Measurements from ENCODE around the gene ZBED3. TPM values are rescaled to one million over a fixed set of nuclear protein-coding genes. Genes with fewer than 3 reads are reported as not detected.

ZBED3 gene
- total and polyA plus RNA-seq, 2 donors (not counting 3 experiments of a cell fraction or from before 2014, with no cell fraction given): 11.8 to 15.9 TPM

GRCh38 chr5:77077829-77078176, 9.3 kb downstream of the ZBED3 start:
- CTCF ChIA-PET: interaction anchor here (0.8 to 2.7 kb wide), 23 partner anchors 9 to 973 kb away, joined by 3 to 82 read pairs (median 7); partner anchors contain the start of genes AGGF1, WDR41 and ZBED3

More at GRCh38 chr5:77077829-77078176, 9.3 kb downstream of the ZBED3 start:
- no peaks in the 10 kb centered on the region for H3K27me3 ChIP-seq (ENCODE audit: control insufficient read depth in 2 of 2, insufficient read depth in 2 of 2, low read length in 2 of 2)
- H3K4me2 ChIP-seq (ENCODE audit: insufficient read depth, low read length): peak overlapping the region; percentile 57
- H3K27ac ChIP-seq (ENCODE audit: insufficient read depth, low read depth, low read length): no peak overlapping the region
- no peaks in the 10 kb centered on the region for H4K20me1 ChIP-seq (replicated peaks; ENCODE audit: control insufficient read depth, extremely low read depth, insufficient read depth, low read length)
- no peaks in the 10 kb centered on the region for H3K9me3 ChIP-seq (replicated peaks; ENCODE audit: control insufficient read depth, insufficient read depth, low read length)
- no peaks in the 10 kb centered on the region for H3K9me1 ChIP-seq (replicated peaks; ENCODE audit: control insufficient read depth, extremely low read depth, insufficient read depth, low read length)
- dilution Hi-C loops (cut with MboI; ENCODE audit: extremely low pct_ligation_motif_present, low sequenced_read_pairs) (no loop called here), intact Hi-C loops (cut with micrococcal nuclease) (loop anchor here (1.0 to 2.0 kb wide), 6 partner anchors 8 to 477 kb away; partner anchors contain the start of genes AGGF1 and WDR41)
- DNase-seq (ENCODE audit: low read depth, low spot score) (no peak), FAIRE-seq (peak; percentile 67)
- peaks cover 3% of the 10 kb centered on the region for H3K4me1 ChIP-seq (ENCODE audit: control insufficient read depth, extremely low read depth, insufficient read depth, low read length)
- peak overlapping the region in 1 of 3 experiments; percentile 9 for H3K4me3 ChIP-seq (replicated peaks in 1 of 3; ENCODE audit: insufficient read depth in 1 of 3, low read depth in 1 of 3, low read length in 3 of 3)
- no TSS peak for BruUV-seq (replicated peaks)
- no peak overlapping the region for H3K9ac ChIP-seq (replicated peaks; ENCODE audit: extremely low read depth, insufficient read depth, low read length)
- POLR2A ChIA-PET: interaction anchor here (0.7 kb wide), 1 partner anchor 10 kb away, joined by 3 read pairs; no protein-coding TSS in a partner anchor
- peak overlapping the region; percentile 68 for H2AFZ ChIP-seq (ENCODE audit: low read depth, low read length)
- no peaks in the 10 kb centered on the region for H3K79me2 ChIP-seq (ENCODE audit: control insufficient read depth, insufficient read depth, low read length)
- H3K36me3 ChIP-seq (ENCODE audit: control insufficient read depth in 2 of 2, extremely low read depth in 1 of 2, insufficient read depth in 2 of 2, low read length in 2 of 2): peaks cover 0 to 2% of the 10 kb centered on the region in 2 experiments
- TF ChIP-seq POLR2A (IDR thresholded peaks at IDR 0.05; ENCODE audit: low read depth, low read length): no peak
- no peak for TF ChIP-seq MAX (IDR thresholded peaks at IDR 0.05; ENCODE audit: insufficient read depth, insufficient read length)
- no peak for TF ChIP-seq EZH2 (IDR thresholded peaks at IDR 0.05; ENCODE audit: borderline replicate concordance, low read depth, low read length, severe bottlenecking)
- TF ChIP-seq CTCF (IDR thresholded peaks at IDR 0.05; ENCODE audit: extremely low read depth in 1 of 2, insufficient read depth in 1 of 2, low read depth in 1 of 2, low read length in 2 of 2): no peak
- TF ChIP-seq FOS (IDR thresholded peaks at IDR 0.05; ENCODE audit: borderline replicate concordance, insufficient read depth, low read length): no peak
- no peak for TF ChIP-seq POLR2AphosphoS5 (IDR thresholded peaks at IDR 0.05; ENCODE audit: insufficient read depth, low read depth, low read length)
- TF ChIP-seq GATA2 (IDR thresholded peaks at IDR 0.05; ENCODE audit: insufficient read depth, insufficient read length, low read depth, low read length): no peak
- no peak for TF ChIP-seq JUN (IDR thresholded peaks at IDR 0.05; ENCODE audit: borderline replicate concordance, insufficient read depth, insufficient read length, low read depth)
- no peak for TF ChIP-seq MYC (IDR thresholded peaks at IDR 0.05; ENCODE audit: low read depth, low read length)

All from endothelial cell of umbilical vein (primary cell).